COLO668 (cell line): Measurements from ENCODE around the gene ALDH4A1.
A peak's percentile ranks its signal among the peaks of the same experiment; 100 is the strongest.
"Not testable (repeated sequence)": the region's sequence is repeated elsewhere in the genome, so short reads cannot be mapped to it uniquely, and the experiment has no call there.

ENCODE experiments used
- DNase-seq: peaks from one replicate; lab custom pipeline; 2025; ENCODE audit not compliant: unreplicated experiment; lab: John Stamatoyannopoulos, UW

ALDH4A1 gene

DNA sequence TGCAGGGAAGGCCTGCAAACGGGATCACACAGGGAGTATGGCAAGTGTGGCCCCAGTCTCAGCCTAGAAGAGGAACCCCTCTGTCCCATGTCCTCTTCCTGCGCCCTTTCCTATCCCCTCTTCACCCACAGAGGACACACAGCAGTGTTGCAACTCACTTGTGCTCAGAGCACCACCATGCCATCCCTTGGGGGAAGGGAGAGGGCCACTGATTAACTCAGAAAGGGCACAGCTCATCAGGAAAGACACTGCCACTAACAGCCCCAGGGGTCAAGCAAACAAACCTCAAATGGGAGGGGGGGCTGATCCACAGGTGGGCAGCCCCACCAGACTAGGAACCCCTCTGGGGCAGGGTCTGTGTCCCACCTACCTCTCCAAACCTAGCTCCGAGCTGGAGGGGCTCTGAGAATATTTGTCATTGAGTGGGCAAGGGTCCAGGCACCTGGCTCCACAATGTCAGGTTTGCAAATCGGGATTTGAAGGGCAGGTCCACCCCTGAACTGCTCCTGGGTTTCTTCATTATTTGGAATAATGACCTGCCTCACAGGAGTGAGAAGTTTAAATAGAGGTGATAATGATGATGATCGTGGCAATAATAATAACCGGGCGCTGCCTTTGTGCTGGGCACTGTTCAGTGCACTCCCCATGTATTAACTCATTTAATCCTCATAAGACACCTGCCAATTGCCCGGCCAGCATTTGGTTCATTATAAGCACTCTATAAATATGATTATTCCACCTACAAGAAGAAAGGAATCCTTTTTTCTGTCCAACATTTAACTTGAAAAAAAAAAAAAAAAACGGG, 1.0 kb downstream of the ALDH4A1 start:
- peak; percentile 33 for DNase-seq

DNA sequence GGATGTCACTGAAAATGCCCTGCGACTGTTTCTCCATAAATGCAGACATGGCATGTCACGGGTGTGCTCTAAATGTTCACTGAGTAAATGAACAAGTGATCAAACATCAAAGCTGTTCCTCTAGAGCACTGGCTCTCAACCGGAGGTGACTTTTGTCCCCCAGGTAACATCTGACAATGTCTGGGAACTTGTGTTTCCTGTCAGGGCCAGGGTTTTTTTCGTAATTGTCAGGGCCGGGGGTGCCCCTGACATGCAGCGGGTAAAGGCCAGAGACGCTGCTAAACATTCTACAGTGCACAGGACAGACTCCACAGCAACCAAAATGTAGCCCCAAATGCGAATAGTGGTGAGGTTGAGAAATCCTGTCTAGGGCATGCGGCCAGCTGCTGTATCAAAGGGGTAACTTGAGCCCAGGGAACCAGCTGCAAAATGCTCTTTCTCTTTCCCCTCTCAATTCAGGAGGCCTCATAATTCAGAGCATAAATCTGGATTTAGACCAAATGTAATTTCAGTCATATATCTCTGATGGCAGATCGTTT, 2.0 kb downstream of the ALDH4A1 start:
- peak; percentile 40 for DNase-seq

DNA sequence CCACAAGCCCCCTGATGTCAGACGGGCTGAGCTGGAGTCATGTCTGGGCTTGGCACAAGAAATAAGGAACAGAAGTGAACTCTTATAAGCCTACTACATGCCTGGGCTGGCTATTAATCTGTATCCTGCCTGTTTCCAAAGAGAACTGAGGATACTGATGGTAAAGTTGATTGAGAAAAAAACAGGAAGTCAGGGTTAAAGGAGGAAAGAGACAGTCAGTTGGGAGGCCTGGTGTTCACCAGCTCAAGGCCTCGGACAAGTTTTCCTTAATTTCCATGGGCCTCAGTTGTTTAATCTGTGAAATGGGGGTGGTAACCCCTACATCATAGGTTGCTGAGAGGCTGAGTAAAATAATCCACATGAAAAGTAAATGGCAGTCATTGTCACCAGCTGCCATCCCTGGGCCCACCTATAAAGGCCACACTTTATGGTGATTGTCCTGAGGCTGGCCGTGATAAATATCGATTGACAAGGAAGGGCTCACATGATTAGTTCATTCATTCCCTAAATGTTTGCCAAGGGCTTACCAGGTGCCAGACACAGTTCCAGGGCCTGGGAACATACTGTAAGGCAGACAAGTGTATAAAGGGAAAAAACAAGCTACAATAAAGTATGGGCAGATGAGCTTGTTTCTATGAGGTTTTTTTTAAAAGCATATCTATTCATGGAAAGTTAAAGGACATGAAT, 2.8 kb downstream of the ALDH4A1 start:
- DNase-seq, result peak; percentile 45

DNA sequence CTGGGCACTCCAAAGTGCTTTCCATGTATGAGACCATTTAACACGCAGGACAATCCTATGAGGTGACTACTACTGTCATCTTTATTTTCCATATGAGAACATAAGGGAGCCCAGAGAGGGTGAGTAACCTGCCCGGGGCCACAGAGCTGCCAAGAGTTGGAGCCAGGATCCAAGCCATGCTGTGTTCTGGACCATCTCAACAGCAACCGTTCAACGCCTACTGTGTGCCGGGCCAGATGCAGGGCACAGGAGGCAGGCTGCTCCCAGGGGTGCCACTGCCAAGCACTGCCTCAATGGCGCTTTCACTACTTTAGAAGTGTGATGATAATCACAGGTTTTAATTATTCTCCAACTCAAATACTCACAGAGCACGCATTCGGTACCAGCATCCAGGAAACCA, 3.8 kb downstream of the ALDH4A1 start:
- no peak for DNase-seq

DNA sequence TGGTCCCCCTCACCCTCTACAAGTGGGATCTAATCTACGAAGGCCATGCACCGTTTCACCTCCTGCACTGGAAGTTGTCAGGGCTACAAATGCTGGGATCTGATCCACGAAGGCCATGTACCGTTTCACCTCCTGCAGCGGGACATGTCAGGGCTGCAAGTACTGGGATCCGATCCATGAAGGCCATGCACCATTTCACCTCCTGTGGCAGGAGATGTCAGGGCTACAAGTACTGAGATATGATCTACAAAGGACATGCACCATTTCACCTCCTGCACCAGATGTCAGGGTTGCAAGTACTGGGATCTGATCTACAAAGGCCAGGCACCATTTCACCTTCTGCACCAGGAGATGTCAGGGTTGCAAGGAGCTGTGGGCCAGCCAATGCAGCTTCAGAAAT, 7.0 kb downstream of the ALDH4A1 start:
- no peak for DNase-seq

DNA sequence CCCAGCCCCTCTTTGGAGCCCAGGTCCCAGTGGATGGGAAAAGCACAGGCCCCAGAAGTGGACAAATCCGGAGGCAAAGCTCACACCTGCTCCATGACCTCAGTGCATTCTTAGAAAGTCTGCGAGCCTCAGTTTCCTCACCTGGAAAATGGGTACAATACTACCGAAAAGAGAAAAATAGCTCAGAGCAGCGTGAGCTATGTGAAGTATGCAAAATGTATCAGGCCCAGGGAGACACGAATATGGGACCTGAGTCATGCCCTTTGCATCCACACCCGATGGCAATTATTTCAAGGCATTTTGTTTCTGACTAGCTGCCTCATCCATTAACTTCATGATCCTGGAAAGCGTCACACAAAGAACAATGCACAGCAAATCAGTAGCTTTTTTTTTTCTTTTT, 9.2 kb downstream of the ALDH4A1 start:
- no peak for DNase-seq

DNA sequence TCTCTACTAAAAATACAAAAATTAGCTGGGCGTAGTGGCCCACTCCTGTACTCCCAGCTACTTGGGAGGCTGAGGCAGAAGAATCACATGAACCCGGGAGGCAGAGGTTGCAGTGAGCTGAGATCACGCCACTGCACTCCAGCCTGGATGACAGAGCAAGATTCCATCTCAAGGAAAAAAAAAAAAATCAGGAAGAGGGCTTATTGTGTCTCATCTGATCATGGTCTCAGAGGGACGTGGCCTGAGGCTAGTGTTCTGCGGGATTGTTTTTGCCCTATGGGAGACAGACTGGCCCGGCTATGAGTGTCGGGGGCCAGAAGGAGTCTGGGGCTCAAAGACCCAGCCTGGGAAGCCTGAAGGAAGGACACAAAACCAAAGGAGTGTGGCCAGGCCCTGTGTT, 10.5 kb downstream of the ALDH4A1 start:
- DNase-seq, result not testable (repeated sequence)

DNA sequence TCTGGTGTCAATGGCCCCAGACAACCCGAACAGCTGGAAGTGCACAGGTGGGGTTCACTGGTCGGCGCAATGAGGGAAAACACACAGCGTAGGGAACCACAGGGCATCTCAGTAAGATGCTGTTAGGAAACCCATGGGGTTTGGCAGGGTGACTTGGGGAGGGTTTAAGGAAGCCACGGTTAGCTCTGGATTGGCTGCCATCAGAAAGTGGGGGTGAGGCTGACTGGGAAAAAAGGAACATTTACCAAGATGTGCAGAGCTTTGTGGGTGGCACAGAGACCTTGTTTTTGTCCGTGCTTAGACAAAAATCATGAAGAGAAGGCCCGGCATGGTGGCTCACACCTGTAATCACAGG, 11.0 kb downstream of the ALDH4A1 start:
- DNase-seq, result no peak

DNA sequence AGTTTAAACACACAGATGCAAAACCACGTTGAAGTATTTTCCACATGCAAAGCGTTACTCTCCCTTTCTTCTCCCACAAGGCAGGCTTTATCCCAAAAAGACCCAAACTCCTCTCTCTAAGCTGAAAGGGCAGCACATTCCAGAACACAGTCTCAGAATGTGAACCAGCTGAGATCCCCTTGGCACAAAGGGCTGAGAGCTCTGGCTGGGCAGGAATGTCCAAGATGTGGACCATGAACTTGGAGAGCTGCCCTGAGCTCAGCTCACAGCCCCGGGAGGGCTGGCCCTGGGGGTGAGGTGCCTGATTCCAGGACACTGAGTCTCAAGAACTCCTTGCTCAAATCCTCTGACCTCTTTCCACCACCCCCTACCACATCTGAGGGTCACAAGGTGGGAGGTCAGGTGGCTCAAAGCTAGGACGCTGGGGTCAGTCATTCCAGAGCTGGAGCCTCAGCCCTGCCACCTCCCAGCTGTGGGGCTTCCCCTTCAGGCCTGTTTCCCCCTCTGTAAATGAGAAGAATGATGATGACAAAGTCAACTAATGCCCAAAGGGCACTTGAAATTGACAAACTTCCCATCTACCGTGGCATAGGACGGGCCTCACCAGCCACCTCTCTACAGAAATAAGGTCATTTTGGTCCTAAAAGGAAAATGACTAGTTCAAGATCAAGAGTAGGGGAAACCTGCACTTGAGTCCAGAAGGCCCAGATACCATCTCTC, 11.5 kb downstream of the ALDH4A1 start:
- DNase-seq, result no peak

DNA sequence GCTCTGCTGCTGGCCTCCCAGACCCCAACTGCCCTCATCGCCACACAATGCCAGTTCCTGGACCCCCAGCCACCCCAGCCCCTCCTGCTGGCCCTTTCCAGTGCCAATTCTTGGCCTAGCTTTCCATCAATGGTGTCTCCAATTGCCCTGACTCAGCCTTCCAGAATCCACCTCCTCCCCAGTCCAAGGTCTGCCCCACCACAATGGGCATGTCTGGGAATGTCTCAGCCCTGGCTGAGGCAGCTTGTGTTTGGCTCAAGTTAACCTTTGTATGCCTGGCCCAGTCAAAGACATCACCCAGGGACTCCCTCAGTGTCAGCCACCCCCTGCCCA, 16.4 kb downstream of the ALDH4A1 start:
- DNase-seq, result no peak

DNA sequence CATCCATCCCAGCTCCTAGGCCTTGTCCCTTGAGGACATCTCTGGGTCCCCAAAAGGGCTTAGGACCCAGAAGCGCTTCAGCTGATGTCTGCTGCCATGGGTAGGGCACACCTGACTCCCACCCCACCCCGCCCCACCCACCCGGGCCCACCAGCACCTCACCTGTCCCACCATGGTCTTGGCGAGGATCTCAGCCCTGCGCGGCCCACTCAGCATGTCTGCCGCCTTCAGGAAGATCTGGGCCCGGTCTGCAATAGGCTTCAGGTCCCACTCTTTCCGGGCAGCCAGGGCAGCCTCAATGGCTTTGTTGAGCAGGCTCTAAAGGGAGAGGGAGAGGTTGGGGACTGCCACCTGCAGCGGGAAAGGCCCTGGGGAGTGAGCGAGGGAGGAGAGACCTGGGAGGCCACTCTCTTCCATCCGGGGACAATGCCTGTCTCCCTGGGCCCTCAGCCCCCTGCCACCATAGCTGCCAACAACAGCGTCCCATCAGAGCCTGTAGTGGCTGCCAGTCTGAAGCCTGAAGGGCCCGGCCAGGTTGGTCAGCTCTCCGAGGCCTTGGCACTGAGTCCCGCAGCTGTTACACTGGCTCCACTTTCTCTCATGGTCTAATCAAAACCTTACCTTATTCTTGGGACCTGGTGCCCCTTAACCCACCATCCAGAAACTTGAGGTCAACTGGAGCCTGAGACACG, 16.9 kb downstream of the ALDH4A1 start:
- no peak for DNase-seq

DNA sequence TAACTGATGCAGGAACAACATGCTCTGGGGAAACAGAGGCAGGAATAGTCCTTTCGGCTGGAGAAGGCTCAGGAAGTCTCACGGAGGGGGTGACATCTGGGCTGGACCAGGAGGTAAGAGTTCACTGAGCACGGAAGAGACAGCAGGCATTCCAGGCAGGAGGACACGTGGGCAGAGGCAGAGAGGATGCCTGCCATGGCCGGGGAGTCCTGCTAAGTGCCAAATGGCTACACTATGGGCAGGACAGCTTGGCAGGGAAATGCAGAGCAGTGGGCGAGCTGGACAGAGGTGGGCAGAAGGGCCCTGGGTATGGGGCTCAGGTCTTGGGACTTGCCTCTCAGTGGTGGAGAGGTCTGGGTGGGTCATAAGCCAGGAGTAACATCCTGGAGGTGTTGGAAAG, 17.6 kb downstream of the ALDH4A1 start:
- DNase-seq, result no peak

DNA sequence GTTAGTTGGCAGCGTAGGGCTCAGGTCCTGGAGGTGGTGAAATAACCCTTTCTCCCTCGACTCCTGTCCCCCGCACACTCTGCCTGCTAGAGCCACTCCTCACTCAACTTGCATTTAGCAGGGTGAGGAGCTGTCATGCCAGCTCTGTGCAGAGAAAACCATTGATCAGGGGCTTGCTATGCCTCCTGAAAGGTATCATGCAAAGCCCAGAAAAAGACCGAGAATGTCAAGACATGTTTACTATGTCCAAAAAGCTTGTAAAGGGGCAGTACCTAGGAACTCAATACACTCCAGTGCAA, 18.0 kb downstream of the ALDH4A1 start:
- DNase-seq, result no peak

DNA sequence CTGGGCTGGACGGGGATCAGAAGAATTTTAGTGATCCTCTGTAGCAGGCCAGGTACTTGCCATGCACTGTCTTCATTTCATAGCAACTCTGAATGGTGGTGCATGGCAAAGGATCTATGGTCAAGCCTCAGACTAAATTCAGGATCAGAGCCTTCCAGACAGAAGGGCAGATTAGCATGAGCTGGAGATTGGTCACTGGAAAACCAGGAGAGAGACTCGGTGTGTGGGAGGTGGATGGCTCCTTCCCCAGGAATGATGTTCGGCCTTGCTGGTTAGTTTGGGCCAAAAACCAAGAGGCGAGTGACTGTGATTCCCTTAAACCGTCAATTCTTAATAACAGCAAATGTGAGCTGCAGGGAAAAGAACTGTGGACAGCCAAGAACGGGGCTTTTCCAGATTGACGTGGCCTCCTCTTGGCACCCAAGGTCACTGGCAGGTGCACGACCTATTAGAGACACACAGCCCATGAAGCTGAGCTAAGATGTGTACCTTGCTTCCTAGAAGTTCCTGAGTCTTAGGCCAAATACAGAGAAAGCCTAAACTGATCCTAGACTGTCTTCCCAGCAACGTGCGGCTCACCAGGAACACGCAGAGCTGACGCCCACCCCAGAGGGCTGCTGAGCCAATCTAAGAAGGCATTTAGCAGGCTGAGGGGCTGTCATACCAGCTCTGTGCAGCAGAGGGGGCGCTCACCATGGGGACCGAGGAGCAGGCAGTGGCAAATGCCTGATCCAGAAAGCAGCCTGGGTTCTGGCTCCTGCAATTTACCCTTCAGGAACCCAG, 18.5 kb downstream of the ALDH4A1 start:
- DNase-seq, result peak; percentile 77

DNA sequence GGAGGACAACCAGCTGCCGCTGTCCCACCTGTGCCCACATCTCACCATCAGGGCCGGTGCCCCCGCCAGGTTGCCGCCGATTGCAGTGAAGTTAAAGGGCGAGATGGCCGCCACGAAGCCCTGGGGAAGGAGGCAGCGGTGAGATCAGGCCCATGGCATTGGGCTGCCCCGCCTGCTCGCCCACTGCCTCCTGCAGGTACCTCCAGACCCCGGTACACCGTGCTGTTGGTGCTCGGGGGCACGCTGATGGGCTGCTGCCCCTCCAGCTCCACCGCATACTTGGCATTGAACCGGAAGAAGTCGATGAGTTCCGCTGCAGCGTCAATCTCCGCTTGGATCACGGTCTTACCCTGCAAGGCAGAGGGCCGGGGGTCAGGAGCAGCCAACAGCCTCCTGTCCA, 19.3 kb downstream of the ALDH4A1 start:
- no peak for DNase-seq

DNA sequence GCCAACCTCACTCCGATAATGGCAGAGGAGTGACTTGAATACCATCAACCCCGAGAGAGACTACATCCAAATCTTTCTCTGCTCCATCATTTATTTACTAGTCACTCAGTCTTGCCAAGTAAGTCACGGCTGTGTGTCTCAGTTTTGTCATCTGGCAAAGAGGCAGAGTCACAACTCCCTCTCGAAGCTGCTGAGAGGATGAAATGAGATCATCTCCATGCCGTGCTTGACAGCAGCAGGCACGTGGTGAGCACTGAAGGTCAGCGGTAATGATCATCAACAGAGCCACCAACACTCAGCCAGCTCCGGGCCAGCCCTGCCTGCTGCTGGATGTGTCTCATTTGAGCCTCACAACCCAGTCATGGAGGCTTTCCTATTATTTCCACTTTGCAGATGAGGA, 19.9 kb downstream of the ALDH4A1 start:
- DNase-seq, result no peak

DNA sequence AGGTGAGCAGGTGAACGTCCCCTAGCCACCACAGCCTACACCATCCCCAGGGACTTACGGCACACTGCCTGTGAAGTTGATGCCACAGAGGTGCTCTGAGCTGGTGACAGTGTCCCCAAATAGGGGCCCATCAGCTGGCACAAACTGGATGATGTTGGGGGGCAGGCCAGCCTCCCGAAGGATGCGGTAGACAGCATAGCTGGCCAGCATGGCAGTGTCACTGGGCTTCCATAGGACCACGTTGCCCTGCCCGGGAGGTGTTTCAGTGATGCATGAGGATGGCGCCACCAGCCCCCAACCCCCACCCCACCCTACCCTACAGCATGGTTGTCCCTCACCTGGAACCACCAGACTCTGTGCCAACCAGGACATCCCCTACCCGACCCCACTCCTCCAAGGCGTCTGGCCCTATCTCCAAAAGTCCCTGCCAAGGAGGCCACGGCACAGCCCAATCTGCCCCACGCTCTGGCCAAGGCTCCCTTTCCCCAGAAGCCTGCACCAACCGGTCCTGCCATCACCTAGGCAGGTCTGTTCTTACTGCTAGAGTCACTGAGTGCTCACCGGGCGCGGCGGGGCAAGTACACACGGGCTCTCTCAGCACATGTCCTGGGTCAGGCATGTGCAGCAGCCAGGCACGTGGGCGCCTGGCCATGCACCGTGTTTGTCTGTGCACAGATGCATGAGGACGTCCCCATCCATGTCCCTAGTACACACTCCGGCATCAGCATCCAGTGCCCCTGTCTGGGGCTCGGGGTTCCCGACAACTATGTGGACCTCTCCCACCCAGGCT, 20.5 kb downstream of the ALDH4A1 start:
- no peak for DNase-seq

DNA sequence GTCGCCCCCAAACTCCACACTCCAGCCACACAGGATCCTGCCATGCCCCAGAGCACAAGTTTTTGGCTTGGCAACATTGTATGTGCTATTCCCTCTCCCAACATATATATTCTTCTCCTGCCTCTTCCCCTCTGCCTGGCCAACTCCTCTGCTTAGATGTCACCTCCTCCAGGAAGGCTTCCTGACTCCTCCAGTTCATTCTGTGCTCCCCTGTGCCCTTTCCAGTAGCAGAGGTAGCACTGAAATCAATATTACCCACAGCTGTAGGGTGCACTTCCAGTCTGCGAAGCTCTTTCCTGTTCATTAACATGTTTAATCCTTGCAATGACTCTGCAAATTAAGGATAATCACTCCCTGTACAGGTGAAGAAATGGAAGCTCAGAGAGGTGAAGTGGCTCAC, 21.2 kb downstream of the ALDH4A1 start:
- no peak for DNase-seq

DNA sequence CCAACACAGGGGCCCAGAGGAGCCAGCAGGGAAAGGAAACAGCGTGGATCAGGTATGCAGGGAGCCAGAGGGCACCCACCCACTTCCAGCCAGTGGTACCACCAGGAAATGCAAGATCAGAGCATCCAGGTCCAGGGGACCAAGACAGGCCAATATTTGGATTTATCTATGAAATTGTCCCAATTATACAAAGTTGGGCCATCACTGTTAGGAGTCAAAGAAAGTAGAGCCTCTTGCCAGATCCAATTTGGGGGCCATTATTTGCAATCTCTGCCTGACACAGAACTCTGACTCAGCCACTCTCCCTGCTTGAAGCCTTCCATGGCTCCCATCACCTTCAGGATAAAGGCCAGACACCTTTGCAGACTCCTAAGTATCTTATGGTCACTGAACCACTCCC, 21.8 kb downstream of the ALDH4A1 start:
- no peak for DNase-seq

DNA sequence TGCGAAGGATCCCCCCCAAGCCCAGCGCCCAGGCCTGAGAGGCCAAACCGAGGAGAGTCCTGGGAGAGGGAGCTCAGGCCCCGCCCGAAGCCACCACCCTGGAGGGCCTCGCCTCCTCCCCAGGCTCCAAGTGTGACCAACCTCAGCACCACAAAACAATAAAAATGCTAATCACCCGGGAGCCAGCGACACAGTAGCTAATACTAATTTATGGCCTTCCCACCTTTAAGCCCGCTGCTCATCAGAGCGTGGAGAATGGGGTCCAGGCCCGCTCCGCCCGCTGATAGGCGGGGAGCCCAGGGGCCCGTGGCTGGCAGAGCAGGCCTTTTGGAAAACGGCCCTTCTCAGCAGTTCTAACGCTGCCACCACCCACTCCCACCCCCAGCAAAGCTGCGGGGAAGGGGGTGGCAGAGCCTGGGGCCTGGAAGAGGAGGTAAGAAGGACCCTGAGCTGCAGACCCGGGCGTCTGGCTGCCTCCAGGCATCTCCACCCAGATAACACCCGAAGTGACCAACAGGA, 22.5 kb downstream of the ALDH4A1 start:
- DNase-seq, result peak; percentile 41
